HG03571 (cell line): ENCODE data around the gene PCBP4.

ENCODE experiments used
- ATAC-seq: cut with Tn5 transposase; IDR thresholded peaks from one replicate; pipeline ENCODE4 v1.9.1; 2021; ENCODE audit not compliant: unreplicated experiment

PCBP4 gene

GRCh38 chr3:51974963-51975851 lies 8.0 kb upstream of the PCBP4 start, which contains the start of gene ABHD14A:
Gene ABHD14A, plus strand, starts transcription at chr3:51975064. Its CDS starts 72 bp downstream, at chr3:51975136.
- ATAC-seq: no peak

- no peak for ATAC-seq
Measured at GRCh38 chr3:51974277-51974962, 7.2 kb upstream of the PCBP4 start.

- no peak for ATAC-seq
Measured at GRCh38 chr3:51971350-51971749, 4.1 kb upstream of the PCBP4 start.

- no peak for ATAC-seq
Measured at GRCh38 chr3:51970606-51971300, 3.5 kb upstream of the PCBP4 start.

- ATAC-seq: no peak
Measured at GRCh38 chr3:51969841-51970240, 2.6 kb upstream of the PCBP4 start.

GRCh38 chr3:51968883-51969678 lies 1.8 kb upstream of the PCBP4 start:
- no peak for ATAC-seq

GRCh38 chr3:51968170-51968775 lies 1.0 kb upstream of the PCBP4 start:
- ATAC-seq: no peak

- ATAC-seq: no peak
Measured at GRCh38 chr3:51966922-51967383, 301 bp downstream of the PCBP4 start.

- ATAC-seq: no peak
Measured at GRCh38 chr3:51966486-51966885, 768 bp downstream of the PCBP4 start.

- ATAC-seq: no peak
Measured at GRCh38 chr3:51966016-51966415, 1.2 kb downstream of the PCBP4 start.

- ATAC-seq: no peak
Measured at GRCh38 chr3:51964521-51964920, 2.7 kb downstream of the PCBP4 start.

- ATAC-seq: no peak
Measured at GRCh38 chr3:51963951-51964451, 3.3 kb downstream of the PCBP4 start.

GRCh38 chr3:51962854-51963530 lies 4.3 kb downstream of the PCBP4 start:
- no peak for ATAC-seq

GRCh38 chr3:51961602-51962569 lies 5.4 kb downstream of the PCBP4 start:
- no peak for ATAC-seq

GRCh38 chr3:51961011-51961410 lies 6.2 kb downstream of the PCBP4 start:
- ATAC-seq: no peak

- ATAC-seq: no peak
Measured at GRCh38 chr3:51960386-51960785, 6.9 kb downstream of the PCBP4 start.

- ATAC-seq: no peak
Measured at GRCh38 chr3:51959651-51960050, 7.6 kb downstream of the PCBP4 start.
